HEK293 (cell line): Measurements from ENCODE around the gene EFHD1.

Source experiments
- CTCF ChIA-PET: fragments of 350-600 bp; formaldehyde crosslinking; extraction: SDS; loops from one replicate; lab custom pipeline; 2021; ENCODE audit warnings: antibody characterized with exemption; lab: Yijun Ruan, JAX
- POLR2A ChIA-PET: fragments of 300-600 bp; formaldehyde crosslinking; extraction: SDS; loops from one replicate; lab custom pipeline; 2020; ENCODE audit warnings: antibody characterized with exemption, inconsistent platforms; lab: Yijun Ruan, JAX
- H3K27ac ChIP-seq: fragments of 200-500 bp; sonication (Bioruptor generic); 2 replicates; pipeline ENCODE4 v1.5.1; 2014; ENCODE audit warnings: low read depth, low read length, control low read depth, inconsistent platforms; ENCODE audit errors: extremely low read depth
- H3K36me3 ChIP-seq, 2 experiments: fragments of 200-500 bp in 1 of 2; sonication (Bioruptor generic) in 1 of 2; 1 replicate in 1 of 2; 2 replicates in 1 of 2; pipeline ENCODE4 v1.5.1; 2014 to 2017; ENCODE audit warnings: inconsistent platforms in 2 of 2, low read length in 2 of 2; ENCODE audit not compliant: control insufficient read depth in 2 of 2, insufficient read depth in 1 of 2
- H3K4me1 ChIP-seq: fragments of 200-500 bp; sonication (Bioruptor generic); 2 replicates; pipeline ENCODE4 v1.5.1; 2014; ENCODE audit warnings: mild to moderate bottlenecking, low read length, inconsistent platforms; ENCODE audit not compliant: control insufficient read depth, insufficient read depth
- H3K4me3 ChIP-seq: 2 replicates; pipeline ENCODE4 v1.5.1; 2011; ENCODE audit warnings: low read depth, mild to moderate bottlenecking, control low read depth, low read length, moderate library complexity
- H3K9me3 ChIP-seq: fragments of 200-500 bp; sonication (Bioruptor generic); 2 replicates; pipeline ENCODE4 v1.5.1; 2014; ENCODE audit warnings: low read depth, low read length, inconsistent platforms; ENCODE audit not compliant: control insufficient read depth, insufficient read depth
- ATF2 ChIP-seq: fragments of 450-650 bp; formaldehyde crosslinking; IDR thresholded peaks from 2 replicates; pipeline ENCODE4 v1.5.1; 2016; ENCODE audit warnings: missing biosample characterization, missing genetic modification characterization, low read depth
- HIC1 ChIP-seq: fragments of 450-650 bp; formaldehyde crosslinking; IDR thresholded peaks from 2 replicates; pipeline ENCODE4 v1.5.1; 2016; ENCODE audit warnings: missing biosample characterization, missing genetic modification characterization
- KLF1 ChIP-seq: fragments of 450-650 bp; formaldehyde crosslinking; IDR thresholded peaks from 2 replicates; pipeline ENCODE4 v1.5.1; 2016; ENCODE audit warnings: missing biosample characterization, missing genetic modification characterization
- KLF10 ChIP-seq: fragments of 450-650 bp; IDR thresholded peaks from 2 replicates; pipeline ENCODE4 v1.5.1; 2018; ENCODE audit warnings: missing biosample characterization, mild to moderate bottlenecking, missing genetic modification characterization
- PRDM4 ChIP-seq: fragments of 450-650 bp; formaldehyde crosslinking; IDR thresholded peaks from 2 replicates; pipeline ENCODE4 v1.5.1; 2017; ENCODE audit warnings: missing biosample characterization, missing genetic modification characterization
- SP7 ChIP-seq: fragments of 450-650 bp; formaldehyde crosslinking; IDR thresholded peaks from 2 replicates; pipeline ENCODE4 v1.5.1; 2016; ENCODE audit warnings: missing biosample characterization, missing genetic modification characterization
- YY2 ChIP-seq: fragments of 450-650 bp; formaldehyde crosslinking; IDR thresholded peaks from 2 replicates; pipeline ENCODE4 v1.5.1; 2016; ENCODE audit warnings: missing biosample characterization, missing genetic modification characterization
- ZNF121 ChIP-seq: fragments of 450-650 bp; formaldehyde crosslinking; IDR thresholded peaks from 2 replicates; pipeline ENCODE4 v1.5.1; 2016; ENCODE audit warnings: missing biosample characterization, missing genetic modification characterization
- ZNF174 ChIP-seq: fragments of 450-650 bp; formaldehyde crosslinking; IDR thresholded peaks from 2 replicates; pipeline ENCODE4 v1.5.0; 2017; ENCODE audit warnings: missing biosample characterization, mild to moderate bottlenecking, missing genetic modification characterization
- ZNF2 ChIP-seq: fragments of 450-650 bp; formaldehyde crosslinking; IDR thresholded peaks from 2 replicates; pipeline ENCODE4 v1.5.1; 2016; ENCODE audit warnings: missing biosample characterization, missing genetic modification characterization
- ZNF24 ChIP-seq: fragments of 450-650 bp; formaldehyde crosslinking; IDR thresholded peaks from 2 replicates; pipeline ENCODE4 v1.5.1; 2016; ENCODE audit warnings: missing biosample characterization, missing genetic modification characterization
- ZNF350 ChIP-seq: fragments of 450-650 bp; formaldehyde crosslinking; IDR thresholded peaks from 2 replicates; pipeline ENCODE4 v1.5.0; 2017; ENCODE audit warnings: missing biosample characterization, mild to moderate bottlenecking, missing genetic modification characterization
- ZNF423 ChIP-seq: fragments of 450-650 bp; formaldehyde crosslinking; IDR thresholded peaks from 2 replicates; pipeline ENCODE4 v1.5.1; 2016; ENCODE audit warnings: missing biosample characterization, missing genetic modification characterization
- ZNF433 ChIP-seq: fragments of 450-650 bp; formaldehyde crosslinking; IDR thresholded peaks from 2 replicates; pipeline ENCODE4 v1.5.1; 2016; ENCODE audit warnings: missing biosample characterization, missing genetic modification characterization, low read depth
- ZNF48 ChIP-seq: fragments of 450-650 bp; formaldehyde crosslinking; IDR thresholded peaks from 2 replicates; pipeline ENCODE4 v1.5.1; 2016; ENCODE audit warnings: missing biosample characterization, missing genetic modification characterization
- ZNF660 ChIP-seq: fragments of 450-650 bp; IDR thresholded peaks from 2 replicates; pipeline ENCODE4 v1.5.1; 2018; ENCODE audit warnings: missing biosample characterization, mild to moderate bottlenecking, missing genetic modification characterization
- ZNF677 ChIP-seq: fragments of 450-650 bp; IDR thresholded peaks from 2 replicates; pipeline ENCODE4 v1.5.0; 2018; ENCODE audit warnings: missing biosample characterization, mild to moderate bottlenecking, missing genetic modification characterization, moderate library complexity
- ZNF704 ChIP-seq: fragments of 450-650 bp; formaldehyde crosslinking; IDR thresholded peaks from 2 replicates; pipeline ENCODE4 v1.5.1; 2016; ENCODE audit warnings: missing biosample characterization, missing genetic modification characterization
- ZNF776 ChIP-seq: fragments of 450-650 bp; formaldehyde crosslinking; IDR thresholded peaks from 2 replicates; pipeline ENCODE4 v1.5.0; 2017; ENCODE audit warnings: missing biosample characterization, missing genetic modification characterization, borderline replicate concordance
- ZSCAN23 ChIP-seq: fragments of 450-650 bp; formaldehyde crosslinking; IDR thresholded peaks from 2 replicates; pipeline ENCODE4 v1.5.1; 2016; ENCODE audit warnings: missing biosample characterization, missing genetic modification characterization

EFHD1 gene

GRCh38 chr2:232626584-232626983 lies 6.8 kb upstream of the EFHD1 start (continued):
- no peak for TF ChIP-seq HIC1 (tag by site-specific recombination)
- no peak for TF ChIP-seq KLF10 (tag by site-specific recombination)
- TF ChIP-seq ZNF2, result no peak
- no peak for TF ChIP-seq ZNF776 (tag by site-specific recombination)
- no peak for TF ChIP-seq YY2 (tag by site-specific recombination)
- no peak for TF ChIP-seq ATF2 (tag by site-specific recombination)
- TF ChIP-seq ZNF423 (tag by site-specific recombination), result no peak

GRCh38 chr2:232628466-232629128 lies 4.8 kb upstream of the EFHD1 start:
- ChIA-PET POLR2A (interaction anchor here (0.6 kb wide), 1 partner anchor 21 kb away, joined by 5 read pairs; no protein-coding TSS in a partner anchor), CTCF (interaction anchor here (0.6 kb wide), 1 partner anchor 13 kb away, joined by 4 read pairs; no protein-coding TSS in a partner anchor)
- TF ChIP-seq PRDM4 (tag by site-specific recombination), result no peak
- TF ChIP-seq ZNF24 (tag by site-specific recombination), result no peak
- no peak for TF ChIP-seq ZNF48 (tag by site-specific recombination)
- TF ChIP-seq SP7 (tag by site-specific recombination), result no peak
- no peak for TF ChIP-seq ZNF350
- no peak for TF ChIP-seq ZNF660 (tag by site-specific recombination)
- TF ChIP-seq ZNF704 (tag by site-specific recombination), result no peak
- TF ChIP-seq ZNF433 (tag by site-specific recombination), result no peak
- no peak for TF ChIP-seq ZNF121 (tag by site-specific recombination)
- TF ChIP-seq ZSCAN23, result no peak
- TF ChIP-seq ZNF677 (tag by site-specific recombination), result no peak
- TF ChIP-seq KLF1 (tag by site-specific recombination), result no peak
- TF ChIP-seq ZNF174 (tag by site-specific recombination), result no peak
- no peak overlapping the region for H3K4me3 ChIP-seq
- 0 out of 2 replicates have a peak, but pooled peaks cover 3% of the 10 kb centered on the region for H3K4me1 ChIP-seq
- H3K36me3 ChIP-seq, result no peaks in the 10 kb centered on the region
- no peak overlapping the region for H3K27ac ChIP-seq
- H3K9me3 ChIP-seq, result no peaks in the 10 kb centered on the region
